ENCODE measurements around the gene PLIN3. TPM values are rescaled to one million over a fixed set of nuclear protein-coding genes. Genes with fewer than 3 reads are reported as not detected.
"Not testable (repeated sequence)": the region's sequence is repeated elsewhere in the genome, so short reads cannot be mapped to it uniquely, and the experiment has no call there.

PLIN3 gene
- total RNA-seq, 1 experiment from 2014 or later = 114 TPM

GRCh38 chr19:4814625-4815425, 52.6 kb downstream of the PLIN3 start:
- no peak for DNase-seq (ENCODE audit: low read depth)

GRCh38 chr19:4811328-4812131, 55.9 kb downstream of the PLIN3 start:
- DNase-seq (ENCODE audit: low read depth) = peak; percentile 80

GRCh38 chr19:4807188-4807587, 60.3 kb downstream of the PLIN3 start:
- DNase-seq (ENCODE audit: low read depth) = no peak

- no peak for DNase-seq (ENCODE audit: low read depth)
Measured at GRCh38 chr19:4806384-4806783, 61.1 kb downstream of the PLIN3 start.

- DNase-seq (ENCODE audit: low read depth) = not testable (repeated sequence)
Measured at GRCh38 chr19:4805140-4805539, 62.3 kb downstream of the PLIN3 start.

GRCh38 chr19:4803736-4804695, 63.5 kb downstream of the PLIN3 start:
- DNase-seq (ENCODE audit: low read depth) = peak; percentile 77

GRCh38 chr19:4802711-4803110, 64.8 kb downstream of the PLIN3 start:
- no peak for DNase-seq (ENCODE audit: low read depth)

- no peak for DNase-seq (ENCODE audit: low read depth)
Measured at GRCh38 chr19:4801085-4801619, 66.3 kb downstream of the PLIN3 start.

- DNase-seq (ENCODE audit: low read depth) = no peak
Measured at GRCh38 chr19:4800591-4801081, 66.8 kb downstream of the PLIN3 start.

GRCh38 chr19:4795400-4795799, 72.1 kb downstream of the PLIN3 start:
- peak; percentile 51 for DNase-seq (ENCODE audit: low read depth)

- no peak for DNase-seq (ENCODE audit: low read depth)
Measured at GRCh38 chr19:4794971-4795370, 72.5 kb downstream of the PLIN3 start.

GRCh38 chr19:4793278-4793677, 74.2 kb downstream of the PLIN3 start:
- not testable (repeated sequence) for DNase-seq (ENCODE audit: low read depth)

GRCh38 chr19:4792866-4793195, 74.6 kb downstream of the PLIN3 start:
- DNase-seq (ENCODE audit: low read depth) = not testable (repeated sequence)

- DNase-seq (ENCODE audit: low read depth) = not testable (repeated sequence)
Measured at GRCh38 chr19:4792019-4792865, 75.2 kb downstream of the PLIN3 start.

- DNase-seq (ENCODE audit: low read depth) = peak; percentile 100
Measured at GRCh38 chr19:4791183-4792018, 76.1 kb downstream of the PLIN3 start, which contains the start of gene FEM1A. Gene FEM1A (plus strand): TSS chr19:4791734. CDS start chr19:4791855, 121 bp downstream.
